AG04449 (cell line): ENCODE data around the gene GRK7.
A peak's percentile ranks its signal among the peaks of the same experiment; 100 is the strongest.
"Not testable (repeated sequence)": the region's sequence is repeated elsewhere in the genome, so short reads cannot be mapped to it uniquely, and the experiment has no call there.

Experiments
- CTCF ChIA-PET: fragments of 350-600 bp; formaldehyde crosslinking; extraction: SDS; loops from one replicate; lab custom pipeline; 2021; ENCODE audit warnings: antibody characterized with exemption; lab: Yijun Ruan, JAX
- POLR2A ChIA-PET: fragments of 400-600, 350-600 bp; formaldehyde crosslinking; extraction: SDS; loops from one replicate; lab custom pipeline; 2020; ENCODE audit warnings: antibody characterized with exemption, inconsistent platforms; lab: Yijun Ruan, JAX
- DNase-seq: peaks from one replicate; pipeline ENCODE4 v3.0.0-alpha.2; 2010; ENCODE audit warnings: low read depth, low spot score
- H3K4me3 ChIP-seq: 2 replicates; pipeline ENCODE4 v1.5.1; 2011; ENCODE audit warnings: low read depth, mild to moderate bottlenecking, control low read depth, low read length
- TF ChIP-seq, protein P1 (sequence below): IDR thresholded peaks from one replicate; pipeline ENCODE4 v1.5.1; 2011; ENCODE audit warnings: mild to moderate bottlenecking, moderate library complexity, low read length, control low read depth, inconsistent platforms; ENCODE audit not compliant: insufficient read depth; ENCODE audit errors: missing control alignments

Gene GRK7

GRCh38 chr3:141797819-141798447, 34.7 kb downstream of the GRK7 start:
- CTCF ChIA-PET: interaction anchor here (1.3 to 1.6 kb wide), 3 partner anchors 10 to 77 kb away, joined by 3 to 4 read pairs (median 4); no protein-coding TSS in a partner anchor
- POLR2A ChIA-PET: no interaction called here
- TF ChIP-seq, protein P1, sequence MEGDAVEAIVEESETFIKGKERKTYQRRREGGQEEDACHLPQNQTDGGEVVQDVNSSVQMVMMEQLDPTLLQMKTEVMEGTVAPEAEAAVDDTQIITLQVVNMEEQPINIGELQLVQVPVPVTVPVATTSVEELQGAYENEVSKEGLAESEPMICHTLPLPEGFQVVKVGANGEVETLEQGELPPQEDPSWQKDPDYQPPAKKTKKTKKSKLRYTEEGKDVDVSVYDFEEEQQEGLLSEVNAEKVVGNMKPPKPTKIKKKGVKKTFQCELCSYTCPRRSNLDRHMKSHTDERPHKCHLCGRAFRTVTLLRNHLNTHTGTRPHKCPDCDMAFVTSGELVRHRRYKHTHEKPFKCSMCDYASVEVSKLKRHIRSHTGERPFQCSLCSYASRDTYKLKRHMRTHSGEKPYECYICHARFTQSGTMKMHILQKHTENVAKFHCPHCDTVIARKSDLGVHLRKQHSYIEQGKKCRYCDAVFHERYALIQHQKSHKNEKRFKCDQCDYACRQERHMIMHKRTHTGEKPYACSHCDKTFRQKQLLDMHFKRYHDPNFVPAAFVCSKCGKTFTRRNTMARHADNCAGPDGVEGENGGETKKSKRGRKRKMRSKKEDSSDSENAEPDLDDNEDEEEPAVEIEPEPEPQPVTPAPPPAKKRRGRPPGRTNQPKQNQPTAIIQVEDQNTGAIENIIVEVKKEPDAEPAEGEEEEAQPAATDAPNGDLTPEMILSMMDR: no peak
- peak overlapping the region; percentile 19 for H3K4me3 ChIP-seq
- DNase-seq: no peak

DNA sequence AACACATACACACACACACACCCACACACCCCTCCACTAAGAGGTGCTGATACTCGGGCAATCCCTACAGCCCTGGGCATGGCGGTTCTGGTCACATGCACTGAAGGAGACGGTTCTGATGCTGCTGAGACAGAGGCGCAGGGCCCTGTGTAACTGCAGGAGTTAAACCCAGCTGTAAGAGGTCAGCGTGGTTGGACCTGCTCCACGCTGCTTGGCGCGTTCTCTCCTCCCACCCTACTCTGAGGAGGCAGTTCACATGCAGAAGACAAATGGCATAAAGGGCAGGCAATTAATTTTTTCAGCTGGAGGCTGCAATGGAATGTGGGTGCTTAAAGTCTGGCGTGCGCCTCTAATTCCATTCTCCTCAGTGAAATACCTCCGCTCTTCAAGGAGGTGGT, 35.2 kb downstream of the GRK7 start:
- TF ChIP-seq, protein P1: no peak
- ChIA-PET POLR2A (no interaction called here), CTCF (no interaction called here)
- no peak overlapping the region for H3K4me3 ChIP-seq
- DNase-seq: no peak

- ChIA-PET CTCF (no interaction called here), POLR2A (no interaction called here)
- TF ChIP-seq, protein P1: no peak
- H3K4me3 ChIP-seq: no peak overlapping the region
- DNase-seq: no peak
Measured at GRCh38 chr3:141802316-141803077, 39.3 kb downstream of the GRK7 start.

DNA sequence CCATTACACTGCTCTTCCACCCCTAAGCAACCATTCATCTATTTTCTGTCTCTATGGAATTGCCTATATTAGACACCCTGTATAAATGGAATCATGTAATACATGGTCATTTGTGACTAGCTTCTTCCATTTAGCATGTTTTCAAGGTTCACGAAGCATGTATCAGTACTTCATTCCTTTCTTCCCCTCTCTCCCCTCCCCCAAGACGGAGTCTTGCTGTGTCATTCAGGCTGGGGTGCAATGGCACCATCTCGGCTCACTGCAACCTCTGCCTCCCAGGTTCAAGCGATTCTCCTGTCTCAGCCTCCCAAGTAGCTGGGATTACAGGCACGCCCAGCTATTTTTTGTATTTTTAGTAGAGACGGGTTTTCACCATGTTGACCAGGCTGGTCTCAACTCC, 40.3 kb downstream of the GRK7 start:
- DNase-seq, H3K4me3 ChIP-seq, CTCF ChIA-PET, POLR2A ChIA-PET: not testable (repeated sequence)

DNA sequence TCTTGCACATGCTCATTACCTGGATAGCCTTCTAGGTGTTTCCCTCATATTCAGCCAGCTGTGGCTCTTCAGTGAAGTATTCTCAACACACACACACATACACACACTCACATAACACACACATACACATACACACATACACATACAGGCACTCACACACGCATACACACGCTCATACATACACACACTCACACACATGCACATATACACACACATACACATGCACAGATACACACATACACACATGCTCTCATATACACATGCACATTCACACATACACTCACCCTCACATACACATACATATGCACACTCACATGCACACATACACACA, 41.2 kb downstream of the GRK7 start:
- DNase-seq: no peak
- ChIA-PET CTCF (no interaction called here), POLR2A (no interaction called here)
- TF ChIP-seq, protein P1: no peak
- H3K4me3 ChIP-seq: no peak overlapping the region

DNA sequence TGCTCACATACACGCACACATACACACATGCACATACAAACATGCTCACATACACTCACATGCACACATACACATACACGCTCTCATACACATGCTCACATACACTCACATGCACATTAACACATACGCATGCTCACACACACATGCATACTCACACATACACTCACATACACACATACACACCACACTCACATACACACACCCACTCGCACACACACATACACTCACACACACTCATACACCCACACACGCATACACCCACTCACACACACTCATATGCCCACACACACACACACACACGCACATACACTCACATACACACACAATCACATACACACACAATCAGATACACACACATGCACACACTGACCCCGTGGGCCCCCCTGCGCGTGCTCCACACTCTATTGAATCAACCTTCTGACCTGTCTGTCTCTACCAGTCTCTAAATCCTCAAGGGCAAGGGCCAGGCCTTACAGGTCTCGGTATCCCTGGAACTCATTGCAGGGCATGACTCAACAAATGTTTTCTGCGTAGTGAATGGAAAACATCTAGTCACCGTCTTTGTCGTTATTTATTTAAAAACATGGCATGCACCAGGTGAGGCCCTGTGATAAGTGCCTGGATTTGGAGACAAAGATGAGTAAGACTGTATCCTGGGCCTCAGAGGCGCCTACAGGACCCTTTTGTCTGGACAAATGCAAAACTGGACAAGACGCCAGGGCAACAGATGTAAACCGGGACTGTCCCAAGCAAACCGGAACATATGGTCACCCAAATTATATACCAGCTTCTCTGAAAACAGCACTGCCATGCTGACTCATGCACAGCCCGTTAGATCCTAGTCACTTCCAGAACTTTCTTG, 41.8 kb downstream of the GRK7 start:
- TF ChIP-seq, protein P1: no peak
- ChIA-PET CTCF (no interaction called here), POLR2A (no interaction called here)
- no peak for DNase-seq
- no peak overlapping the region for H3K4me3 ChIP-seq
